ENCODE results near the gene SERPINB5. TPM values are rescaled to one million over a fixed set of nuclear protein-coding genes. Genes with fewer than 3 reads are reported as not detected.

Gene SERPINB5
- total RNA-seq, 2 donors from 2014 or later, result not detected

DNA sequence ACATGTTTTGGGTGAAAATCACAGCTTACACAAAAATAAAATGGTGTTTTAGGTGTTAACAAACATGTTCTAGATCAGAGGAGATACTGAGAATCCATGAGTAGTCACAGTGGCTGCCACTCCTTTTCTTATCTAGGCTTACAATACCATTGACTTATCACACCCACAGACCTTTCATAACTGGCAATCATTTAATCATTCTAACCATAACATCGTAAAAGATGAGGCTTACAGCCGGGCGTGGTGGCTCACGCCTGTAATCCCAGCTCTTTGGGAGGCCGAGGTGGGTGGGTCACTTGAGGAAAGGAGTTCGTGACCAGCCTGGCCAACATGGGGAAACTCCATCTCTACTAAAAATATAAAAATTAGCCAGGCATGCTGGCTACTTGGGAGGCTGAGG is 18.8 kb upstream of the SERPINB5 start:
- intact Hi-C loops (cut with DNase I), result no loop called here
- Histone ChIP-seq H3K9me3 (no peaks in the 10 kb centered on the region), H3K36me3 (replicated peaks in 1 of 2; ENCODE audit: insufficient read depth in 1 of 2, low read depth in 2 of 2) (no peaks in the 10 kb centered on the region), H3K27me3 (no peaks in the 10 kb centered on the region), H3K4me1 (peaks cover 4% of the 10 kb centered on the region), H3K4me3 (no peak overlapping the region), H3K27ac (no peak overlapping the region)
- TF ChIP-seq, protein P1, sequence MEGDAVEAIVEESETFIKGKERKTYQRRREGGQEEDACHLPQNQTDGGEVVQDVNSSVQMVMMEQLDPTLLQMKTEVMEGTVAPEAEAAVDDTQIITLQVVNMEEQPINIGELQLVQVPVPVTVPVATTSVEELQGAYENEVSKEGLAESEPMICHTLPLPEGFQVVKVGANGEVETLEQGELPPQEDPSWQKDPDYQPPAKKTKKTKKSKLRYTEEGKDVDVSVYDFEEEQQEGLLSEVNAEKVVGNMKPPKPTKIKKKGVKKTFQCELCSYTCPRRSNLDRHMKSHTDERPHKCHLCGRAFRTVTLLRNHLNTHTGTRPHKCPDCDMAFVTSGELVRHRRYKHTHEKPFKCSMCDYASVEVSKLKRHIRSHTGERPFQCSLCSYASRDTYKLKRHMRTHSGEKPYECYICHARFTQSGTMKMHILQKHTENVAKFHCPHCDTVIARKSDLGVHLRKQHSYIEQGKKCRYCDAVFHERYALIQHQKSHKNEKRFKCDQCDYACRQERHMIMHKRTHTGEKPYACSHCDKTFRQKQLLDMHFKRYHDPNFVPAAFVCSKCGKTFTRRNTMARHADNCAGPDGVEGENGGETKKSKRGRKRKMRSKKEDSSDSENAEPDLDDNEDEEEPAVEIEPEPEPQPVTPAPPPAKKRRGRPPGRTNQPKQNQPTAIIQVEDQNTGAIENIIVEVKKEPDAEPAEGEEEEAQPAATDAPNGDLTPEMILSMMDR (IDR thresholded peaks at IDR 0.05), result no peak
- TF ChIP-seq POLR2A (IDR thresholded peaks at IDR 0.05), result no peak
- no peak for ATAC-seq
- 86 to 87% methylated on average over 6 of the region's 6 CpGs for WGBS, 2 donors
- DNase-seq, result no peak

DNA sequence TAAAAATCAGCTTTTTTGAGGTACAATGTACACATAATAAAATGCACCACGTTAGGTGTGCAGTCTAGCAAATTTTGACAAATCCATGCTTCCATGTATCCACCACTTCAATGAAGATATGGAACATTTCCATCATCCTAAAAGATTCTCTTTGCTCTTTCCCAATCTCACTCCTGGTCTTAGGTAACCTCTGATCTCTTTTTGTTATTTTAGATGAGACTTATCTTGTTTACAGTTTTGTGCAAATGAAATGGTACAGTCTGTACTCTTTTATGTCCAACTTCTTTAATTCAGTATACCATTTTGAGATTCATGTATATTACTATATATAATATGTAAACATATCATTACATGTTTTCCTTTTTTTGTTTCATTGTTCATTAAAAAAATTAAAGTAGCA is 16.3 kb upstream of the SERPINB5 start:
- Histone ChIP-seq H3K4me3 (no peak overlapping the region), H3K9me3 (no peaks in the 10 kb centered on the region), H3K27ac (no peak overlapping the region), H3K36me3 (replicated peaks in 1 of 2; ENCODE audit: insufficient read depth in 1 of 2, low read depth in 2 of 2) (no peaks in the 10 kb centered on the region), H3K4me1 (no peaks in the 10 kb centered on the region), H3K27me3 (no peaks in the 10 kb centered on the region)
- intact Hi-C loops (cut with DNase I), result no loop called here
- ATAC-seq (no peak), DNase-seq (no peak)
- TF ChIP-seq POLR2A (IDR thresholded peaks at IDR 0.05), result no peak
- TF ChIP-seq, protein P1 (IDR thresholded peaks at IDR 0.05), result no peak
- 38 to 74% methylated on average over 1 of the region's 1 CpG for WGBS, 2 donors

DNA sequence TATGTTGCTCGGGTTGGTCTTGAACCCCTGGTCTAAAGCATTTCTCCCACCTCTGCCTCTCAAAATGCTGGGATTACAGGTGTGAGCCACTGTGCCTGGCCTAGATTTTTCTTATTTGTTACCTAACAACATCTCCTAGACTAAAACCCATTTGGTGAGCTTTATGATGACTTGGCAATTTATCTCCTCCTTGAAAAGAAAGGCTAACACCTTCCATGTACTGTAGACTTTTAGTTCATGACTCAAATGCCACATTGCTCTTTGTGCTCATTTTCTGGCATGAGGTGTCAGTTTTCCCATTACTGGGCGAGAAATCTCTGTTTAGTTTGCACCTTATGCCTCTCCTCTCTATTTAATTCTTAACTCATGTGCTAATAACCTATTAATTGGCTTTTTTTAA is 12.3 kb upstream of the SERPINB5 start:
- intact Hi-C loops (cut with DNase I), result no loop called here
- H3K9me3 ChIP-seq, result no peaks in the 10 kb centered on the region
- 89 to 91% methylated on average over 2 of the region's 2 CpGs for WGBS, 2 donors
- no peaks in the 10 kb centered on the region for H3K4me1 ChIP-seq
- ATAC-seq (no peak), DNase-seq (no peak)
- H3K36me3 ChIP-seq (replicated peaks in 1 of 2; ENCODE audit: insufficient read depth in 1 of 2, low read depth in 2 of 2), result no peaks in the 10 kb centered on the region
- no peak overlapping the region for H3K4me3 ChIP-seq
- TF ChIP-seq, protein P1 (IDR thresholded peaks at IDR 0.05), result no peak
- no peak for TF ChIP-seq POLR2A (IDR thresholded peaks at IDR 0.05)
- H3K27ac ChIP-seq, result no peak overlapping the region
- H3K27me3 ChIP-seq, result no peaks in the 10 kb centered on the region

DNA sequence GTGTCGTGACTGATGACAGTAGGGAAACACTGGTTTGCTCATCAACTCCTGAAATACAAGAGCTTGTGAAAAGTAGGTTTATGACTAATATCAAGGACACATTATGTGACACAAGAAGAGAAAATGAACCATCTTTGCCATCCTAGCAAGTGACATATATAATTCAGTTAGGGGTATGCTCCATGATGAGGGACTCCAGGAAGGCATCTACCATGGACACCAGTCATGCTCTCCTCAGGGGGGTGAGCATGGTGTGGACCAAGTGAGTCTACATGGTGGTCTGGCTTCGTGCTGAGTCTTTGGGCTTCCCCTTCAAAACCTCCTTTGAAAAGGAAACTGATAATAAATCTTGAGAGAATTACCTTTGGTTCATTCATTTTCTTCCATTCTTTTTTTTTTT is 11.7 kb upstream of the SERPINB5 start:
- DNase-seq (no peak), ATAC-seq (no peak)
- intact Hi-C loops (cut with DNase I), result no loop called here
- TF ChIP-seq, protein P1 (IDR thresholded peaks at IDR 0.05), result no peak
- TF ChIP-seq POLR2A (IDR thresholded peaks at IDR 0.05), result no peak
- WGBS, 2 donors, result 66 to 70% methylated on average over 2 of the region's 2 CpGs
- H3K9me3 ChIP-seq, result no peaks in the 10 kb centered on the region
- no peaks in the 10 kb centered on the region for H3K4me1 ChIP-seq
- H3K27me3 ChIP-seq, result no peaks in the 10 kb centered on the region
- H3K27ac ChIP-seq, result no peak overlapping the region
- H3K36me3 ChIP-seq (replicated peaks in 1 of 2; ENCODE audit: insufficient read depth in 1 of 2, low read depth in 2 of 2), result no peaks in the 10 kb centered on the region
- H3K4me3 ChIP-seq, result no peak overlapping the region

DNA sequence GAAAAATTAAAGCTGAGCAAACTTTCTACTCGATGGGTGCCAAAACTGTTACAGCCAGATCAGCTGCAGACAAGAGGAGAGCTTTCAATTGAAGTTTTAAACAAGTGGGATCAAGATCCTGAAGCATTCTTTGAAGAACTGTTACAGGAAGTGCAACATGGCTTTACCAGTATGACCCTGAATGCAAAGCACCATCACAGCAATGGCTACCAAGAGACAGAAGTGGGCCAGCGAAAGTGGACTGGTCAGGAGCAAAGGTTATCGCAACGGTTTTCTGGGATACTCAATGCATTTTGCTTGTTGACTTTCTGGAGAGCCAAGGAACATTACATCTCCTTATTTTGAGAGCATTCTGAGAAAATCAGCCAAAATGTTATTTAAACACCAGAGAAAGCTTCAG is 9.1 kb upstream of the SERPINB5 start:
- ATAC-seq (no peak), DNase-seq (no peak)
- Histone ChIP-seq H3K4me1 (no peaks in the 10 kb centered on the region), H3K4me3 (no peak overlapping the region), H3K27ac (no peak overlapping the region), H3K9me3 (no peaks in the 10 kb centered on the region), H3K27me3 (no peaks in the 10 kb centered on the region), H3K36me3 (replicated peaks in 1 of 2; ENCODE audit: insufficient read depth in 1 of 2, low read depth in 2 of 2) (no peaks in the 10 kb centered on the region)
- intact Hi-C loops (cut with DNase I), result no loop called here
- no peak for TF ChIP-seq POLR2A (IDR thresholded peaks at IDR 0.05)
- TF ChIP-seq, protein P1 (IDR thresholded peaks at IDR 0.05), result no peak
- 58 to 69% methylated on average over 4 of the region's 4 CpGs for WGBS, 2 donors

All from body of pancreas (tissue), 4 donors.